GM10266 (cell line): ENCODE results near the gene EPS8L1.
A peak's percentile ranks its signal among the peaks of the same experiment; 100 is the strongest.

Source experiments
- DNase-seq: peaks from one replicate; pipeline ENCODE4 v3.0.0; 2012; ENCODE audit errors: extremely low spot score
- TF ChIP-seq, protein P1 (sequence below): IDR thresholded peaks from 2 replicates; pipeline ENCODE4 v1.5.1; 2012; ENCODE audit warnings: mild to moderate bottlenecking, low read depth; ENCODE audit not compliant: control insufficient read depth, insufficient read depth; ENCODE audit errors: missing control alignments

EPS8L1 gene

DNA sequence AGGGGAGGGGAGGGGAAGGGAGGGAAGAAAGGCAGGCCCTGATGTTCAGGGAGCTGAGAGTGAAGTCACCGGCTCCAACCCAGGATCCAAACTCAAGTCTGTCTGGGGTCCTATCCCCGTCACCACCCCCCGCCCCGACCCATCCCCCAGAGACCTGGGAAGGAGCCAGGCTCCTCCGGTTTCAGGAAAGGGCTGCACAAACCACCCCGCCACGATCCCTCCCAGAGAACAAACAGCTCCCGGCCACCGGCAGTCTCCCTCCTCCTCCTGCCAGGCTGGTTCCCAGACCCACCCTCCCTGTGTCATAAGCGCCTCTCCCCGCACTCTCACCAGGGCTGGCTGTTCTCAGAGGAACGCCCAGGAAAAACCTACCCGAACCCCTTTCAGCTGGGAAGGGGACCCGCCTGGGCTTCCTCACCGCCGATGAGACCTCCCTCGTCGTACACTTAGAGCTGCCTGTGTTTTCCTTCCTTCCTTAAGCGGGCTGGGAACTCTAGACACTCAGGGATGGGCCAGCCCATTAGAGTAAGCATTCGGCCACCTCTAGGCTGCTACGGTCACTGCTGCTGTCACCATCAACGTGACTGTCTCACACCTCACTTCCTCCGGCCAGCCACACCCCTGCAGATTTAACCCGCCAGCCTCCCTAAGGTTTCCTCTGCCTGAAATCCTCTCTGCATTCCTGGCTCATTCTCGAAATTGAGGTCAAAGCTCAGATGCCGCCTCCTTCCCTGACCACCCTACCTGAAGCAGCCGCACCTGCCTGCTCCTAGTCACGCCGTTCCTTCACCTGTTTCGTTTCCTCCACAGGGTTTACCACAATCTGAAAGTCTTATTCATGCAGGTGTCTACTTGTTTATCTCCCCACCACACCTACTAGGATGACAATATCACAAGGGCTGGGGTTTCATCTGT is 6.5 kb upstream of the EPS8L1 start:
- TF ChIP-seq, protein P1, sequence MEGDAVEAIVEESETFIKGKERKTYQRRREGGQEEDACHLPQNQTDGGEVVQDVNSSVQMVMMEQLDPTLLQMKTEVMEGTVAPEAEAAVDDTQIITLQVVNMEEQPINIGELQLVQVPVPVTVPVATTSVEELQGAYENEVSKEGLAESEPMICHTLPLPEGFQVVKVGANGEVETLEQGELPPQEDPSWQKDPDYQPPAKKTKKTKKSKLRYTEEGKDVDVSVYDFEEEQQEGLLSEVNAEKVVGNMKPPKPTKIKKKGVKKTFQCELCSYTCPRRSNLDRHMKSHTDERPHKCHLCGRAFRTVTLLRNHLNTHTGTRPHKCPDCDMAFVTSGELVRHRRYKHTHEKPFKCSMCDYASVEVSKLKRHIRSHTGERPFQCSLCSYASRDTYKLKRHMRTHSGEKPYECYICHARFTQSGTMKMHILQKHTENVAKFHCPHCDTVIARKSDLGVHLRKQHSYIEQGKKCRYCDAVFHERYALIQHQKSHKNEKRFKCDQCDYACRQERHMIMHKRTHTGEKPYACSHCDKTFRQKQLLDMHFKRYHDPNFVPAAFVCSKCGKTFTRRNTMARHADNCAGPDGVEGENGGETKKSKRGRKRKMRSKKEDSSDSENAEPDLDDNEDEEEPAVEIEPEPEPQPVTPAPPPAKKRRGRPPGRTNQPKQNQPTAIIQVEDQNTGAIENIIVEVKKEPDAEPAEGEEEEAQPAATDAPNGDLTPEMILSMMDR: no peak
- peak; percentile 34 for DNase-seq

DNA sequence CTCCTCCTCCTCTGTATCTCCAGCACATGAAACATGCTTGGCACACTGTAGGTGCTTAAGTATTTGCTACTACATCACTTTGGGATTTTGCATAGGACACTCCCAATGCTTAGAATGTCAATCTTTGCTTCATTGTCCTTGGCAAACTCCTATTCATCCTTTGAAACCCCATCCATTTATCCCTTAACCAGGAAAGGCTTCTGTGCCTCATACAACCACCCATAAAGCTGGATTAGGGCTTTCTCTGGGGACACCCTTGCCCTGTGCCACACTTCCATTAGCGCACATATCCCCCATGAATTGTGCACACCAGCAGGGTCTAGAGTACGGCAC is 5.8 kb upstream of the EPS8L1 start:
- no peak for DNase-seq
- TF ChIP-seq, protein P1: no peak

DNA sequence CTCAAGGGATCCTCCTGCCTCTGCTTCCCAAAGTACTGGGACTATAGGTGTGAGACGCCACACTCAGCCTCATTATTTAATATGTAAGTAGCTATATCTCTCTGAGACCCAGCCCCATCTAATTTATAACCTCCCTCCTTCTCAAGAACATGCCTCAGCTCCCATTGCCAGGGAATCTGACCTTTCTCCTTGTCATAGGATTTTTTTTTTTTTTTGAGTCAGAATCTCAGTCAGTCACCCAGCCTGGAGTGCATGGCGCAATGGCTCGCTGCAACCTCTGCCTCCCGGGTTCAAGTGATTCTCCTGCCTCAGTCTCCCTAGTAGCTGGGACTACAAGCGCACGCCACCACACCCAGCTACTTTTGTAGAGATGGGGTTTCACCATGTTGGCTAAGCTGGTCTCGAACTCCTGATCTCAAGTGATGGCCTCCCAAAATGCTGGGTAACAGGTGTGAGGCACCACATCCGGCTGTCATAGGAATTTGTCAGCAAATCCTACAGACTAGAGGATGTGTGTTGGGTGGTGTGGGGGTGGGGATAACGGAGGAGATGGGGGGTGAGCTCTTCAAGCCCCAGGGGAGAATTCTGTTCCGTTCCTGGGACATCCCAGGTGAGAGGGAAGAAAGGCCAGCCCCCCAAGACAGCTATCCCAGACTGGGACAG is 5.1 kb upstream of the EPS8L1 start:
- DNase-seq: no peak
- TF ChIP-seq, protein P1: no peak

DNA sequence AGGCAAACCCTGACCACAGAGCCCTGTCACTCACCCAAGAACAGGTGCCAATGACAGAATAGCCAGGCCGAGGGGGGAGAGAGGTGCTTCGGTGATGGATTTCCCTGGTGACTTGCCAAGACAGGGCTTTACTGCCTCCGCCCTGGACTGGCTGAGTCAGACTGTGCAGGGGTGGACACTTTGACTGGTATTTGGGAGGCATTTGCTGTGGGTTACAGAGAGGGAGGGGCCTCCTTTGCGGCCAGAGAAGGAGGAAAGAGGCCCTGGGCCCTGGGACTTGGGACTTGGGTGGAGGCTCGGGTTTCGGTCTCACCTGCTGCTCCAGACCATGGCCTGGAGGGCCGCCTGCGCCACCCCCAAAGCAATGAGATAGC is 4.6 kb upstream of the EPS8L1 start:
- no peak for DNase-seq

DNA sequence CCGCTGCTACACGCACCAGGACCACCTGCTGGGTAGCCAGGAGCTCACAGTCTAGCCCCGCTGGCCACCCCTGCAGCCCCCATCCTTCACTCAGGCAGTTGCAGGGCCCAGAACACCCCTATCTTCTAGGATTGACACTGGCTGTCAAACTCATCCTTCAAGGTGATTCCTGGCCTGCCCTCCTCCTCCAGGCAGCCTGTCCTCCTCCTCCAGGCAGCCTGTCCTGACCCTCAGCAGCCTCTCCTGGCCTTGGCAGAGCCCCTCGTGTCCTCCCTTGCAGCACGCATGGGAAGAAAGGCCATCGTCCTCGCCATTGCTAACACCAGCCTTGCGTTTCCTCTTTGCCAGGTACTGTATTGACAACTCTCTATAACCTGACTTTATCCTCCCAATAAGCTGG is 3.8 kb upstream of the EPS8L1 start:
- TF ChIP-seq, protein P1: no peak
- DNase-seq: no peak

More for the DNA sequence above, 4.6 kb upstream of the EPS8L1 start:
- TF ChIP-seq, protein P1: no peak

DNA sequence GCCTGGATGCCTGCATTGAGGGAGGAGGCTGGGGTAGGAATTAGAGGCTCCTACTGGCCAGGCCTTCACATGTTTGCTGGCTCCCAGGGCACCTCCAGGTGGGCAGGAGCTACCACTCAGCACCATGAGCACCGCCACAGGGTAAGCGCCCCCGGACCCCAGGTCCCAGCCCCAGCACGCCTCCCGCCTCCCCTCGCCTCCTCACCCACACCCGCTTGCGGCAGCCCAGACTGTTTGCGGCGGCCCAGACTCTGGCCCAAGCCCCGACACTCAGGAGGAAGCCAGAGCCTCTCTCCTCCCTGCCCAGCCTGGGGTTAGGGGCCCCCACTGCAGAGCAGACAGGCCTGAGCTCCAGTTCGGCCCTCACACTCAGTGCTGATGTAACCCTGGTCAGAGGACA is 652 bp downstream of the EPS8L1 start:
- no peak for DNase-seq
- TF ChIP-seq, protein P1: no peak

DNA sequence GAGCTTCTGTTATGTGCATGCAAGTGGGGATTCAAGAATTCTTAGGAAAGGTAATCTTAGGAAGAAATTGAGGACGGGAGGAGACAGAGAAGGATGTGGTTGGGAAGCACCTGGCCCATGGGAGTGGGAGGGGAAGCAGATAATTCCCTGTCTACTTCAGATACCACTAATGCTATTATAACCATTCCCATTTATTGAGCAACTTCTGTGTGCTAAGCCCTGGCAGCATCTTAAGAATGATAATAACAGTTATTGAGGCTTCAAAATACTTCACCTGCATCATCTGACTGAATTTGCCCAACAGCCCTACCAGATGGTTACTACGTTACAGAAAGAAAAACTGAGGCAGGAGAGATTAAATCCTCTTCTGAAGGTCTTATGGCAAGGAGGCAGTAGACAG is 1.4 kb downstream of the EPS8L1 start:
- no peak for DNase-seq
- TF ChIP-seq, protein P1: no peak
